Measurements from ENCODE around the gene PLA2G7.

DNA sequence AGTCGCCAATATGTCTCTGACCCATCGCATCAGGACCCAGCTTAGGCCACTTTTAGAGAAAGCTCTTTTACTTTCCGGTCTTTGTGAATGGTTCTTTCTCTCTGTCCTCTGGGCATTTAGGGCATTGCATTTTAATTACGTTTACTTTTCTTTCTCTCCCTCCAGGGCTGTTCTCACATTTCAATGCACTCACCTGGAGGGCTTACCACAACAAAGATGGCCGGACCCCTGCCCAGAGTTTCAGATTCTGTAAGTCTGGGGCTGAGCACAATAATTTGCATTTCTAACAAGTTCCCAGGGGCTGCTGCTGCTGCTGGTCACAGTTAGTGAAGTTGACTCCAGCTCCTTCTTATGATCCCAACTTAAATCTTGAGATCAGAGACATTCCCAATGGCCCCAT, 14.6 kb upstream of the PLA2G7 start:
- TF ChIP-seq, protein P1, sequence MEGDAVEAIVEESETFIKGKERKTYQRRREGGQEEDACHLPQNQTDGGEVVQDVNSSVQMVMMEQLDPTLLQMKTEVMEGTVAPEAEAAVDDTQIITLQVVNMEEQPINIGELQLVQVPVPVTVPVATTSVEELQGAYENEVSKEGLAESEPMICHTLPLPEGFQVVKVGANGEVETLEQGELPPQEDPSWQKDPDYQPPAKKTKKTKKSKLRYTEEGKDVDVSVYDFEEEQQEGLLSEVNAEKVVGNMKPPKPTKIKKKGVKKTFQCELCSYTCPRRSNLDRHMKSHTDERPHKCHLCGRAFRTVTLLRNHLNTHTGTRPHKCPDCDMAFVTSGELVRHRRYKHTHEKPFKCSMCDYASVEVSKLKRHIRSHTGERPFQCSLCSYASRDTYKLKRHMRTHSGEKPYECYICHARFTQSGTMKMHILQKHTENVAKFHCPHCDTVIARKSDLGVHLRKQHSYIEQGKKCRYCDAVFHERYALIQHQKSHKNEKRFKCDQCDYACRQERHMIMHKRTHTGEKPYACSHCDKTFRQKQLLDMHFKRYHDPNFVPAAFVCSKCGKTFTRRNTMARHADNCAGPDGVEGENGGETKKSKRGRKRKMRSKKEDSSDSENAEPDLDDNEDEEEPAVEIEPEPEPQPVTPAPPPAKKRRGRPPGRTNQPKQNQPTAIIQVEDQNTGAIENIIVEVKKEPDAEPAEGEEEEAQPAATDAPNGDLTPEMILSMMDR (IDR thresholded peaks at IDR 0.05): no peak
- TF ChIP-seq POLR2AphosphoS5 (IDR thresholded peaks at IDR 0.05; ENCODE audit: low read depth, low read length) (no peak), SIN3A (IDR thresholded peaks at IDR 0.05; ENCODE audit: borderline replicate concordance, insufficient read depth, low read depth, low read length) (no peak)
- TF ChIP-seq, protein P2, sequence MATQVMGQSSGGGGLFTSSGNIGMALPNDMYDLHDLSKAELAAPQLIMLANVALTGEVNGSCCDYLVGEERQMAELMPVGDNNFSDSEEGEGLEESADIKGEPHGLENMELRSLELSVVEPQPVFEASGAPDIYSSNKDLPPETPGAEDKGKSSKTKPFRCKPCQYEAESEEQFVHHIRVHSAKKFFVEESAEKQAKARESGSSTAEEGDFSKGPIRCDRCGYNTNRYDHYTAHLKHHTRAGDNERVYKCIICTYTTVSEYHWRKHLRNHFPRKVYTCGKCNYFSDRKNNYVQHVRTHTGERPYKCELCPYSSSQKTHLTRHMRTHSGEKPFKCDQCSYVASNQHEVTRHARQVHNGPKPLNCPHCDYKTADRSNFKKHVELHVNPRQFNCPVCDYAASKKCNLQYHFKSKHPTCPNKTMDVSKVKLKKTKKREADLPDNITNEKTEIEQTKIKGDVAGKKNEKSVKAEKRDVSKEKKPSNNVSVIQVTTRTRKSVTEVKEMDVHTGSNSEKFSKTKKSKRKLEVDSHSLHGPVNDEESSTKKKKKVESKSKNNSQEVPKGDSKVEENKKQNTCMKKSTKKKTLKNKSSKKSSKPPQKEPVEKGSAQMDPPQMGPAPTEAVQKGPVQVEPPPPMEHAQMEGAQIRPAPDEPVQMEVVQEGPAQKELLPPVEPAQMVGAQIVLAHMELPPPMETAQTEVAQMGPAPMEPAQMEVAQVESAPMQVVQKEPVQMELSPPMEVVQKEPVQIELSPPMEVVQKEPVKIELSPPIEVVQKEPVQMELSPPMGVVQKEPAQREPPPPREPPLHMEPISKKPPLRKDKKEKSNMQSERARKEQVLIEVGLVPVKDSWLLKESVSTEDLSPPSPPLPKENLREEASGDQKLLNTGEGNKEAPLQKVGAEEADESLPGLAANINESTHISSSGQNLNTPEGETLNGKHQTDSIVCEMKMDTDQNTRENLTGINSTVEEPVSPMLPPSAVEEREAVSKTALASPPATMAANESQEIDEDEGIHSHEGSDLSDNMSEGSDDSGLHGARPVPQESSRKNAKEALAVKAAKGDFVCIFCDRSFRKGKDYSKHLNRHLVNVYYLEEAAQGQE (IDR thresholded peaks at IDR 0.05; ENCODE audit: insufficient read depth in 1 of 2, low read depth in 2 of 2, low read length in 1 of 2): no peak

All from Panc1 (cell line).